Measurements from ENCODE around the gene RHPN2.

Gene RHPN2

DNA sequence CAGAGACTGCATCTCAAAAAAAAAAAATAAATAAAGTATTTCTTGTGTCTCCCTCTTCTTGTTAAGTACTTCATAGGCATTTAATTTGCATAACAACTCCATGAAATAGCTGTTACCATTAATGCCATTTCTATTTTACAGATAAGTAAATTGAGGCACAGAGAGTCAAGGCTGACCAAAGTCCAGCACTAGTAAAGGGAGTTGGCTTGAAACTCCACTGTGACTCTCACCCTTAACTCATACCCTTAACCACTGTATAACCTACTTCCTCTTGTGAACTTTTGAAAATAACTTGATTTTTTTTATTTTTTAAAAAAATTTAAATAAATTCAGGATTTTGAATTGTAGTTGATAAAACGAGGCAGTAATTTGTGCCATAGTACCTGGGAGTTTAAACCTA lies 22.3 kb upstream of the RHPN2 start:
- Histone ChIP-seq H3K79me2 (ENCODE audit: control insufficient read depth, low read length) (peaks cover 12% of the 10 kb centered on the region), H4K20me1 (ENCODE audit: control insufficient read depth, insufficient read depth, low read depth, low read length) (no peaks in the 10 kb centered on the region), H3F3A (ENCODE audit: control insufficient read depth, insufficient read depth) (no peaks in the 10 kb centered on the region), H3K9me3 (ENCODE audit: control insufficient read depth, insufficient read depth, low read length) (no peaks in the 10 kb centered on the region), H3K4me1 (ENCODE audit: control insufficient read depth, low read length) (peaks cover 3% of the 10 kb centered on the region), H3K36me3 (ENCODE audit: control insufficient read depth, low read length) (peaks cover 17% of the 10 kb centered on the region), H3K9me2 (replicated peaks; ENCODE audit: control insufficient read depth, low read length) (no peaks in the 10 kb centered on the region), H3K27ac (ENCODE audit: low read depth, low read length) (no peak overlapping the region), H3K4me3 (ENCODE audit: low read length) (no peak overlapping the region), H3K4me2 (ENCODE audit: low read length) (no peak overlapping the region), H3K27me3 (ENCODE audit: control insufficient read depth, low read length) (no peaks in the 10 kb centered on the region)
- TF ChIP-seq CTCF (IDR thresholded peaks at IDR 0.05; ENCODE audit: low read depth, low read length, poor library complexity, severe bottlenecking) (no peak), EZH2phosphoT487 (IDR thresholded peaks at IDR 0.05; ENCODE audit: borderline replicate concordance, low read length) (no peak)

DNA sequence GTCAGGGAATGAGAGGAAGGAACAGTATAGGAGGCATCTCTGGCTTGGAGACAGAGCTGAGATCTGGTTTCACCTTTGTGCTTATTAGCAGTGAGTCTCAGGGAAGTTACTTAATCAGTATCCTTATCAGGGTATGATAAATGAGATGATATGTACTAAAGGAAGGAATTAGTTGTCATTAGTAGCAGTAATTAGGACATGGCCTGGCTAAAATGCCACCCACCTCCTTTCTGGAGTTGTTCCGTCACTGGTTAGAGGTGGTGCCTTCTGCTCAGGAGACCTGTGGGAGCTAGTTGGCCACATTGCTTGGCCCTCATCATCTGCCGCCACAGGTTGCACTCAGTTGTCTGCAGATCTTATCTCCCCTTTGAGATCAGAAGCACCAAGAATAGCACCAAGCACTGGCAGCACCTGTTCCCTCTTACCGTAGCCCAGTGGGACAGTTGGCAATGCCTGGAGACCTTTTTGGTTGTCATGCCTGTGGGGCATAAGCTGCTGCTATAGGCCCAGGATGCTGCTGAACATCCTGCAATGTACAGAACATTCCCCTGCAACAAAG lies 21.0 kb upstream of the RHPN2 start:
- peaks cover 7% of the 10 kb centered on the region for H3K4me1 ChIP-seq (ENCODE audit: control insufficient read depth, low read length)
- peaks cover 22% of the 10 kb centered on the region for H3K79me2 ChIP-seq (ENCODE audit: control insufficient read depth, low read length)
- no peaks in the 10 kb centered on the region for H3K27me3 ChIP-seq (ENCODE audit: control insufficient read depth, low read length)
- no peak overlapping the region for H3K27ac ChIP-seq (ENCODE audit: low read depth, low read length)
- no peaks in the 10 kb centered on the region for H3K9me2 ChIP-seq (replicated peaks; ENCODE audit: control insufficient read depth, low read length)
- H3K9me3 ChIP-seq (ENCODE audit: control insufficient read depth, insufficient read depth, low read length), result no peaks in the 10 kb centered on the region
- no peak overlapping the region for H3K4me2 ChIP-seq (ENCODE audit: low read length)
- H3K36me3 ChIP-seq (ENCODE audit: control insufficient read depth, low read length), result peaks cover 18% of the 10 kb centered on the region
- H3K4me3 ChIP-seq (ENCODE audit: low read length), result no peak overlapping the region
- H4K20me1 ChIP-seq (ENCODE audit: control insufficient read depth, insufficient read depth, low read depth, low read length), result no peaks in the 10 kb centered on the region
- no peak for TF ChIP-seq CTCF (IDR thresholded peaks at IDR 0.05; ENCODE audit: low read depth, low read length, poor library complexity, severe bottlenecking)
- no peak for TF ChIP-seq EZH2phosphoT487 (IDR thresholded peaks at IDR 0.05; ENCODE audit: borderline replicate concordance, low read length)
- H3F3A ChIP-seq (ENCODE audit: control insufficient read depth, insufficient read depth), result no peaks in the 10 kb centered on the region

GRCh38 chr19:33080761-33081681 lies 16.3 kb upstream of the RHPN2 start, which contains the start of gene GPATCH1:
Gene GPATCH1, plus strand, starts transcription at chr19:33081181. Its CDS starts 13 bp downstream, at chr19:33081194.
- Histone ChIP-seq H3K9me3 (ENCODE audit: control insufficient read depth, insufficient read depth, low read length) (no peaks in the 10 kb centered on the region), H3K27me3 (ENCODE audit: control insufficient read depth, low read length) (no peaks in the 10 kb centered on the region), H3K27ac (ENCODE audit: low read depth, low read length) (peak within 1 kb of the TSS; percentile 11; the same call in 1 of the 2 replicates), H3K79me2 (ENCODE audit: control insufficient read depth, low read length) (peaks cover 22% of the 10 kb centered on the region), H3K9me2 (replicated peaks; ENCODE audit: control insufficient read depth, low read length) (no peaks in the 10 kb centered on the region), H3F3A (ENCODE audit: control insufficient read depth, insufficient read depth) (no peaks in the 10 kb centered on the region), H3K4me3 (ENCODE audit: low read length) (peak within 1 kb of the TSS; percentile 97), H3K36me3 (ENCODE audit: control insufficient read depth, low read length) (peaks cover 4% of the 10 kb centered on the region; the same call in 1 of the 2 replicates), H3K4me1 (ENCODE audit: control insufficient read depth, low read length) (peaks cover 7% of the 10 kb centered on the region), H4K20me1 (ENCODE audit: control insufficient read depth, insufficient read depth, low read depth, low read length) (no peaks in the 10 kb centered on the region), H3K4me2 (ENCODE audit: low read length) (peak within 1 kb of the TSS; percentile 87)
- TF ChIP-seq CTCF (IDR thresholded peaks at IDR 0.05; ENCODE audit: low read depth, low read length, poor library complexity, severe bottlenecking), result no peak
